Measurements from ENCODE around the gene EPS8L2. TPM values are rescaled to one million over a fixed set of nuclear protein-coding genes. Genes with fewer than 3 reads are reported as not detected.

The EPS8L2 gene
- total RNA-seq, 1 experiment from 2014 or later: 0.61 TPM

- in situ Hi-C loops (cut with HindIII; ENCODE audit: low pct_unique_long_range_greater_than_20kb, low sequenced_read_pairs): no loop called here
- no peak for DNase-seq (ENCODE audit: low read depth, low spot score)
Observed at GRCh38 chr11:698493-699115, 7.4 kb upstream of the EPS8L2 start.

- in situ Hi-C loops (cut with HindIII; ENCODE audit: low pct_unique_long_range_greater_than_20kb, low sequenced_read_pairs): no loop called here
- no peak for DNase-seq (ENCODE audit: low read depth, low spot score)
Observed at GRCh38 chr11:699116-699508, 6.9 kb upstream of the EPS8L2 start.

DNA sequence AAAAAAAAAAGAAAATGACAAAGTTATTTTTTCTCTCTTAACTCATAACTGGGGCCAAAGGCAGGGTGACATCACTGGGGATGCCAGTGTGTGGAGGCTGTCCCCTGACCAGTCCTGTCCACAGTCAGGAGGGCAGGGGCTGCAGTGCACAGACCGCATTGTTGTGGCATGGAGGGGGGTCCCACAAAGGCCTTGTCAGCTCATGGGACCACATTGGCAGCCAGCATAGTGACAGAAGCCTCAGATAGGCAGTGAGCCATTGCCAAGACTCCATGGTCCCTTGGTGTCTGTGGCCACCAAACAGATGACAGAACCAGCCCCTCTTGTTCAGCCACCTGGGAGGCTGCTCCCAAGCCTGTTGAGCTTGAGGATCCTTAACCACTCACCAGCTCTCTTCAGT is 6.3 kb upstream of the EPS8L2 start:
- in situ Hi-C loops (cut with HindIII; ENCODE audit: low pct_unique_long_range_greater_than_20kb, low sequenced_read_pairs): no loop called here
- no peak for DNase-seq (ENCODE audit: low read depth, low spot score)

GRCh38 chr11:701741-702461 is 4.1 kb upstream of the EPS8L2 start:
- in situ Hi-C loops (cut with HindIII; ENCODE audit: low pct_unique_long_range_greater_than_20kb, low sequenced_read_pairs): no loop called here
- DNase-seq (ENCODE audit: low read depth, low spot score): no peak

- DNase-seq (ENCODE audit: low read depth, low spot score): peak; percentile 49
- in situ Hi-C loops (cut with HindIII; ENCODE audit: low pct_unique_long_range_greater_than_20kb, low sequenced_read_pairs): no loop called here
Observed at GRCh38 chr11:702462-703461, 3.3 kb upstream of the EPS8L2 start.

GRCh38 chr11:703506-703905 is 2.5 kb upstream of the EPS8L2 start:
- no peak for DNase-seq (ENCODE audit: low read depth, low spot score)
- in situ Hi-C loops (cut with HindIII; ENCODE audit: low pct_unique_long_range_greater_than_20kb, low sequenced_read_pairs): no loop called here

DNA sequence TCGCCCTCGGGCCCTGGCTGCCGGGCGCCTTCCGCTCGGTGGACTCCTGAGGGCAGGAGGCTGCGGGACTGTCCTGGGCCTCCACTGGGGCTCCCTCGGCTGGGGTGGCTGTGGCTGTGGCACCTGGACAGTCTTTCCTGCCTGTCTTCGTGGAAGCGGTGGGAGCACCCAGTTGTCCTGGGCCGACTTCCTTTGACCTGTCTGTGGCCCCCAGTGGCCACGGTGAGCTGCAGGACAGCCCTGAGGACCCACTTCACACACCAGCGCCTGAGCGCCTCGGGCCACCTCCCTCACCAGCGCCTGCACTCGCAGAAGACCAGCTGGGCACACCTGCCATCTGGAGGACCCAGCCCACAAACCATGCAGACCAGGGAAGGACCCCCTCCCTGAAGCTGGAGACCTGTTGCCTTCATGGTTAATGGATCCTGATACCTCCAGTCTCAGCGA is 1.8 kb upstream of the EPS8L2 start:
- in situ Hi-C loops (cut with HindIII; ENCODE audit: low pct_unique_long_range_greater_than_20kb, low sequenced_read_pairs): no loop called here
- DNase-seq (ENCODE audit: low read depth, low spot score): no peak

GRCh38 chr11:704781-705645 is 1.0 kb upstream of the EPS8L2 start:
- in situ Hi-C loops (cut with HindIII; ENCODE audit: low pct_unique_long_range_greater_than_20kb, low sequenced_read_pairs): no loop called here
- no peak for DNase-seq (ENCODE audit: low read depth, low spot score)

- DNase-seq (ENCODE audit: low read depth, low spot score): no peak
- in situ Hi-C loops (cut with HindIII; ENCODE audit: low pct_unique_long_range_greater_than_20kb, low sequenced_read_pairs): no loop called here
Observed at GRCh38 chr11:706439-706956, 467 bp downstream of the EPS8L2 start.

DNA sequence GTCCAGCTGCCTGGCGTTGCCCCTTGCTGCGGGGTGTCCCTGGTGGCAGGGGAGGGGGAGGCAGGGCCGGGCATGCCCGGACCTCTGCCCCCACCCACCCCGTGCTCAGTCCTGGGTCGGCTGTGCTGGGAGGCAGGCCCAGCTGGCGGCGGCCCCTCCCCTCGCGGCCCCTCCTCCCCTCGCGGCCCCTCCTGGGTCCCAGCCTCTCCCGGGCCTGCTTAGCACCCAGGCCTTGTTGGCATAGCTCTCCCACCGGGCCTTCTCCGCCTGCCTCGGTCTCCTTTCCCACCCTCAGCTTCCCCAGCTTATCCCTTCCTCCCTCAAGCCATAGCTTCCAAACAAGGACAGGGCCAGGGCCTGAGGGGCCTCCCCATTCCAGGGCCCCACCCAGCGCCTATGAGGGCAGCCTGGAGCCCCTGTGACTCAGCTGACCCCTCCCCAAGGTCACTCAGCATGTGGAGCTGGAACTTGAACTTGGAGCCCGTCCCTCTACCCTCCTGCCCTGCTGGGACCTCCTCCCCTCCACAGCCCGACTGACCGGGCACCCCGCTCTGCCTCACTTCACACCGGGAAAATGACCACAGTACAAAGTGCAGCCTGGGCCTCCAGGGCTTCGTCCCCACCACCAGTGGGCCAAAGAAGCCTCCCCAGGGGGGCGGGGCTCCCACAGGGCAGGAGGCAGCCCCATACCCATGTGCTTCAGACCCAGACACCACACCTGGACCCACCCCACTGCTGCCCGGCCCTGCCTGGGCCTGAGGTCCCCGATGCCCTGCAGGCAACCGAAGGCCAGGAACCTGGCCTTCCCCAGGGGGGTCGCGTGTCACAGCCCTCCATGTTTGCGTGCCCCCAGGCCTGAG is 1.2 kb downstream of the EPS8L2 start:
- DNase-seq (ENCODE audit: low read depth, low spot score): no peak
- in situ Hi-C loops (cut with HindIII; ENCODE audit: low pct_unique_long_range_greater_than_20kb, low sequenced_read_pairs): no loop called here

DNA sequence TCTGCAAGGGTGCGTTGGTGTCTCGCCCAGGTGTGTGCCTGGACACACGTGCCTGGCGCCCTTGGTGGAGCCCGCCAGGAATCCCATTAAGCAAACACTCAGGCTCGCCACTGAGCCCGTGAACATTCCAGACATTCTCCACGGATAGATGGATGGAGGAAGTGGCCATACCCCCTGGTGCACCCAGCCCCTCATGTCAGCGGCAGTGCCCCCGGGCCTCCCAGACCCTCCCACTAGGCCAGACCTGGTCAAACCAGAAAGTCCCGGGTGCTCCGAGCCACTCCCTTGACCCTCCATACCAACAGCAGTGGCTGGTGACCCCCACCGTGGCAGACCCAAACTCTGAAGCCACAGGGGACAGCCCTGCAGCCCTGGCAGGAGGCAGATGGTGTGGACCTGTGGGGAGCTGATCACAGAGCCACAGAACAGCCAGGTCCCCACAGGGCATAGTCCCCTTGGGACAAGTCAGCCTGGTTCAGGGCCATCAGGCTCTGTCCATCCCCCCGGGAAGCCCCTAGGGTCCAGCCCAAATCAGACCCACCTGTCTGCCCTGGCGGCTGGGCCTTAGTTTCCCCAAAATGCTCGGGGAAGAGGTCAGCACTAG is 1.9 kb downstream of the EPS8L2 start:
- in situ Hi-C loops (cut with HindIII; ENCODE audit: low pct_unique_long_range_greater_than_20kb, low sequenced_read_pairs): no loop called here
- no peak for DNase-seq (ENCODE audit: low read depth, low spot score)

GRCh38 chr11:708511-708910 is 2.5 kb downstream of the EPS8L2 start:
- DNase-seq (ENCODE audit: low read depth, low spot score): no peak
- in situ Hi-C loops (cut with HindIII; ENCODE audit: low pct_unique_long_range_greater_than_20kb, low sequenced_read_pairs): no loop called here

DNA sequence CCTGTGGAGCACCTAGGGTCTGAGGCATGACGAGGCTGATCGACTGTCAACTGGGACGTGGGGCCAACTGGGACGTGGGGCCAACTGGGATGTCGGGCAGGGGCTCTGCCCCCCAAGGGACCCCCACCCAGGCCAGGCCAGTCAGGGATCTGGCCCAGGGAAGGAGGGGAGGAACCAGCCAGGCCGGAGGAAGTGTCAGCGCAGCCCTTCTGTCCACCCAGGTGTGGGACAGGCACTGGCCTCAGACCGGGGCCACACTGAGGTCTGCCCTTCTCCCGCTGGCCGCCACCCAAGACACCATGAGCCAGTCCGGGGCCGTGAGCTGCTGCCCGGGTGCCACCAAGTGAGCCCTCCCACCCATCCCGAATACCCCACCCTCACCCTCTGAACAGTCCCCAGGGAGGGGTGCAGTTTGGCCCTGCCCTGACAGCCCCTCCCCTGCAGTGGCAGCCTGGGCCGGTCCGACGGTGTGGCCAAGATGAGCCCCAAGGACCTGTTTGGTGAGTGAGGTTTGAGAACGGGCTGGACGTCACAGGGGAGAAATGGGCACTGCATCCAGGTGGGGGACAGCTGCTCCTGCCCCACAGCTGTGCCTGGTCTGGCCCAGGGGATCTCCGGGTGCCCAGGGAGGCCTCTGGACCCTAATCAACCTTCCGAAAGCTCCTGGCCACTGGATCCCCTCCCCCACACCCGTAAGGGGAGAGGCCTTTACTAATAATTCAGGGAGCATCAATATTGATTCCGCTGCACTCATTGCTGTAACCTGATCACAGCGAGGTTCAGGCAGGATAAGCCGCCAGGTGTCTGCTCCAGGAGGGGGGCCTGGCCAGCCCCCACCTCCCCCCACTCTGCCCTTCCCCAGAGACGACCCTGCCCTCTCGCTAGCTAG is 3.3 kb downstream of the EPS8L2 start:
- in situ Hi-C loops (cut with HindIII; ENCODE audit: low pct_unique_long_range_greater_than_20kb, low sequenced_read_pairs): no loop called here
- no peak for DNase-seq (ENCODE audit: low read depth, low spot score)

DNA sequence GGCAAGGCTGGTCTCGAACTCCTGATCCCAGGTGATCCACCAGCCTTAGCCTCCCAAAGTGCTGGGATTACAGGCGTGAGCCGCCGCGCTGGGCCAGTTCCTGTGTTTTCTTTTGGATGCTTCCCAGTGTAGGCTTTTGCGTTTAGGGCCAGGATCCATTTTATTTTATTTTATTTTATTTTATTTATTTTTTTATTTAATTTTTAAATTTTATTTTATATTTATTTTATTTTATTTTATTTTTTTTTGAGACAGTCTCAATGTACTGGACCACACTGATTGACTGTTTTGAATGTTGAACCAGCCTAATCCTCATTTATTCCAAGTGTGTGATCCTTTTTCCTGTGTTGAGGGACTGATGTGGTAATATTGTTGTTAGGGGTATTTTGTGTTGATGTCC is 8.4 kb downstream of the EPS8L2 start:
- DNase-seq (ENCODE audit: low read depth, low spot score): no peak
- in situ Hi-C loops (cut with HindIII; ENCODE audit: low pct_unique_long_range_greater_than_20kb, low sequenced_read_pairs): no loop called here

Data from SK-MEL-5 (cell line).